ENCODE measurements around the gene CCDC70. TPM values are rescaled to one million over a fixed set of nuclear protein-coding genes. Genes with fewer than 3 reads are reported as not detected.
"Not testable (repeated sequence)": the region's sequence is repeated elsewhere in the genome, so short reads cannot be mapped to it uniquely, and the experiment has no call there.

Gene CCDC70
- total and polyA plus RNA-seq, 2 of the 8 experiments (the other 6 are each of a cell fraction or from before 2014, with no cell fraction given), result not detected

GRCh38 chr13:51907040-51907732 is 45.4 kb downstream of the CCDC70 start (continued):
- no peak for TF ChIP-seq MAFK (IDR thresholded peaks at IDR 0.05; ENCODE audit: low read depth, low read length)

GRCh38 chr13:51909265-51909664 is 47.5 kb downstream of the CCDC70 start:
- H3K79me2 ChIP-seq (ENCODE audit: control insufficient read depth in 1 of 2, insufficient read depth in 2 of 2, low read length in 2 of 2); H3K79me1 ChIP-seq (ENCODE audit: low read depth, low read length); H3K4ac ChIP-seq (replicated peaks; ENCODE audit: insufficient read length, low read depth, low read length); H2BK120ac ChIP-seq (replicated peaks; ENCODE audit: low read depth, low read length); H3K23ac ChIP-seq (ENCODE audit: insufficient read length); POLR2A ChIA-PET (ENCODE audit: partially characterized antibody); FAIRE-seq; H2BK12ac ChIP-seq (ENCODE audit: low read depth, low read length); H3K9ac ChIP-seq (replicated peaks in 1 of 4; ENCODE audit: extremely low read depth in 1 of 4, low read depth in 3 of 4, low read length in 3 of 4); H3K4me2 ChIP-seq (ENCODE audit: insufficient read depth in 1 of 2, low read depth in 2 of 2, low read length in 2 of 2); H4K8ac ChIP-seq (ENCODE audit: extremely low read depth, insufficient read depth, low read length); H3K4me1 ChIP-seq (replicated peaks in 1 of 4; ENCODE audit: control insufficient read depth in 3 of 4, insufficient read depth in 4 of 4, low read length in 3 of 4); H3K36me3 ChIP-seq (ENCODE audit: control insufficient read depth in 2 of 4, insufficient read depth in 4 of 4, low read length in 3 of 4); H2BK5ac ChIP-seq (ENCODE audit: low read depth, low read length); H3K9me3 ChIP-seq (ENCODE audit: insufficient read depth in 2 of 2, low read depth in 1 of 2, low read length in 1 of 2); H2AFZ ChIP-seq (ENCODE audit: low read length); H3K56ac ChIP-seq (replicated peaks; ENCODE audit: insufficient read length, low read depth, low read length); H3K23me2 ChIP-seq (ENCODE audit: low read depth, low read length); DNase-seq (ENCODE audit: low read depth in 1 of 2, low spot score in 2 of 2); H2AK5ac ChIP-seq (ENCODE audit: low read depth, low read length); H3K14ac ChIP-seq (ENCODE audit: insufficient read length); H4K20me1 ChIP-seq (replicated peaks in 1 of 2; ENCODE audit: control insufficient read depth in 1 of 2, insufficient read depth in 2 of 2, low read length in 2 of 2); H4K5ac ChIP-seq (ENCODE audit: insufficient read length, low read depth, low read length); H4K91ac ChIP-seq (replicated peaks; ENCODE audit: insufficient read length, low read length); H3K4me3 ChIP-seq (ENCODE audit: extremely low read depth in 1 of 4, insufficient read depth in 2 of 4, low read depth in 3 of 4, low read length in 4 of 4); H2BK15ac ChIP-seq (ENCODE audit: low read length); H3K27ac ChIP-seq (ENCODE audit: low read depth, low read length); H3K18ac ChIP-seq (ENCODE audit: extremely low read depth, low read length); H2BK20ac ChIP-seq (ENCODE audit: low read length); H3K27me3 ChIP-seq (replicated peaks in 1 of 4; ENCODE audit: control insufficient read depth in 3 of 4, extremely low read depth in 1 of 4, insufficient read depth in 3 of 4, low read length in 3 of 4): not testable (repeated sequence)
- 89% methylated on average over 5 of the region's 5 CpGs; no CpG with 5 or more reads in 1 of the 2 experiments for WGBS, 2 experiments (ENCODE audit: extremely low coverage in 1 of 2, insufficient coverage in 1 of 2, insufficient read length in 1 of 2, insufficient replicate concordance in 2 of 2, low coverage in 1 of 2, low lambda C conversion rate in 2 of 2, missing lambda C conversion rate in 1 of 2)
- CTCF ChIA-PET (ENCODE audit: partially characterized antibody), result interaction anchor here (1.1 to 6.6 kb wide), 3 partner anchors 13 to 59 kb away, joined by 3 to 62 read pairs (median 8); no protein-coding TSS in a partner anchor

All from H1 (cell line).